Muscle layer of duodenum (tissue), 2 donors: ENCODE results near the gene KIAA1217.
"Not testable (repeated sequence)": the region's sequence is repeated elsewhere in the genome, so short reads cannot be mapped to it uniquely, and the experiment has no call there.

Experiments used
- H3K27ac ChIP-seq: one replicate; pipeline ENCODE4 v1.7.0; 2013; ENCODE audit warnings: mild to moderate bottlenecking, low read length
- H3K27me3 ChIP-seq: one replicate; pipeline ENCODE4 v1.7.0; 2013; ENCODE audit warnings: low read depth, mild to moderate bottlenecking, control low read depth, low read length
- H3K36me3 ChIP-seq, 2 donors: one replicate each; pipeline ENCODE4 v1.7.0; 2013; ENCODE audit warnings: low read length in 2 of 2, control low read depth in 1 of 2, mild to moderate bottlenecking in 1 of 2; ENCODE audit not compliant: insufficient read depth in 2 of 2, control insufficient read depth in 1 of 2
- H3K4me1 ChIP-seq, 2 donors: one replicate each; pipeline ENCODE4 v1.7.0; 2013; ENCODE audit warnings: low read length in 2 of 2, mild to moderate bottlenecking in 2 of 2, control low read depth in 1 of 2, moderate library complexity in 1 of 2; ENCODE audit not compliant: insufficient read depth in 2 of 2, control insufficient read depth in 1 of 2
- H3K4me3 ChIP-seq, 2 donors: one replicate each; pipeline ENCODE4 v1.7.0; 2013; ENCODE audit warnings: low read length in 2 of 2, low read depth in 1 of 2, mild to moderate bottlenecking in 1 of 2
- H3K9me3 ChIP-seq, 2 donors: one replicate each; pipeline ENCODE4 v1.7.0; 2013; ENCODE audit warnings: low read length in 2 of 2, control low read depth in 1 of 2, mild to moderate bottlenecking in 1 of 2; ENCODE audit not compliant: control insufficient read depth in 1 of 2
- donor health status: healthy.

Gene KIAA1217

DNA sequence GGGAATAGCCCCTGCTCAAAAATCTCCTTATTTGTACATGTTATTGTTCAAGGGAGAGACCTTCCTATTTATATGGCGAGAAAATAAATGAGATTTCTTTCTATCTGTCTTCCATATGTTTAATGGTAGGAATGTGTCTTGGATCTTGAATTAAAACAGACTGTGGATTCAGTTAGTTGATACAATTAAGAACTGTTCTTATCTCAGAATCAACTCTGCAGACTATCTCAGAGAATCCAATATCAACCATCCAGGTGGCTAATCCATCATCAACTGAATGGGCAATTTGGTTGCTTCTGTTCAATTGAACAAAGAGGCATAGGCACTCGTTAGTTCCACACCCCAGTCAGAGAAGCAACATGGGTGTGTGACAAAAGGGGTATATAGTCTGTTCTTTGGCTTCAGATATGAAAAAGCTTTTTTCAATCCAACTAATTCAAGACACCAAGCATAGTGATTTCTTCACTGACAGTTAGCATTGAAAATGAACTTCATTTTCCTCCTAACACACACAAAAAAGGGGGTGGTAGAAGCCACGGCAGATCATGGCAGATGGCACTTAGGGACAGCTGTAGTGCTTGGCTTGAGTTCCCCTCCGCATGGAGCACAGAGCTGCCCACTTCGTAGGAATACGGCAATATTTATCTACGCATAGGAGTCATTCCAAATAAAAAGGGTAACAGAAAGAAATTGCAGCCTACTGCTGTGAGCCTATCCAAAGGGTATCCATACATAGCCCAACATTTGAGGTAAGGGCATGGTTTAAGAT lies 135.9 kb downstream of the KIAA1217 start:
- Histone ChIP-seq H3K4me3 (no peak overlapping the region), H3K27ac (no peak overlapping the region), H3K27me3 (no peaks in the 10 kb centered on the region), H3K4me1 (peaks cover 4 to 22% of the 10 kb centered on the region in 2 donors), H3K36me3 (no peaks in the 10 kb centered on the region), H3K9me3 (no peaks in the 10 kb centered on the region)

DNA sequence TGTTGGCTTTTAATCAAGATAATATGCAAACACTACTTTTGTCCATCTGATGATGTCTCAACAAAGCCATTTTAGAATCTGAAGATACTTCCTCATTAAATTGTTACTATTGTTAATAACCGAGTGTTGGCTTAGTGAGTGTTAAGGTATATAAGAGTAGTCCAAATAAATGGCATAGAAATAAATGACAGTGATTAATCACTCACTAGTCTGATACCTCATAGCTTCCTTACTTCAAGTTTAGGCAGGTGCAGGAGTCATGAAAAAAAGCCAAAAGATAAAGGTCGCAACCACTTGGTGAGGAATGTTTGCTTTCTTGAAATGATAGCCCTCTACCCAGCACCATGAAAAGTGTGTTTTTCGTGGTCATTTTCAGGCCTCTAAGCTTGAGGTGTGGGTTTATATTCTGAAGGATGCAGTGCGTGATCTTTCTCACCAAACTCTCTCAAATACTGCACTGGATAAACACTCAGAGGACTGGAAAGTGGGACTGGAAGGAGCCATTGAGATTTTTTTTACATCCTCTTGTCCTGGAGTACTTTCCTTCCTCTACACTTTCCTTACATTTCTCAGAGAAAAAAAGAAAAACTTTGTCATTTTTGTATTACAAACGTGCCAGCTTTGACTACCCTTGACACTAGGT lies 138.1 kb downstream of the KIAA1217 start:
- no peaks in the 10 kb centered on the region for H3K9me3 ChIP-seq
- H3K27me3 ChIP-seq: no peaks in the 10 kb centered on the region
- no peaks in the 10 kb centered on the region for H3K36me3 ChIP-seq
- H3K4me1 ChIP-seq: peaks cover 4 to 17% of the 10 kb centered on the region in 2 donors
- no peak overlapping the region for H3K4me3 ChIP-seq
- H3K27ac ChIP-seq: no peak overlapping the region

DNA sequence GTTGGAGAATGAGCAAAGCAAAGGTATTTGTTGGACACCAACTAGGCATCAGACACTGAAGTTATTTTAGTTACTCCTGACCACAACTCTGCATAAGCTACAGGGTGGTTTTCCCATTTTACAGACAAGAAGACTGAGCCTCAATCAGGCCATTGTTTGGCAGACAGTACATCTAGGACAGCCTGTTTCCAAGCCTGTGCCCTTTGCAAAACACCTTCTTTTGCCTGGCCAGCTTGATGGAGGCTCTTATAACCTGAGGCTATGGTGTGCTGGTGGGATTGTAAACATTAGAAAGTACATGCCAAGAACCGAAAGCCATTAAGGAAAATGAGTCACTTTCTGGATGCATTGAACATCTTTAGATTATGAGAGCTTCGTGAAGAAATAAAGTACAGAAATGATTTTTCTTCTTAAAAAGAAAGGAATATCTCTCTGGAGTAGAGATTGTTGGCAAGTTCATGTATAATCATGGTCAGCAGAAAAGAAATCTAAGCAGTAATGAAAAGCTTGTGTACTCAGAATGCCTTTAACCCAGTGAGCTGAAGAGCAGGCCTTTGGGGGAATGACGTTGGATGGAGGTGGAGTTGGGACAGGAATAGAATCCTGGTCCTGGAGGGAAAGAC lies 140.6 kb downstream of the KIAA1217 start:
- Histone ChIP-seq H3K4me3 (no peak overlapping the region), H3K27ac (no peak overlapping the region), H3K27me3 (no peaks in the 10 kb centered on the region), H3K36me3 (no peaks in the 10 kb centered on the region), H3K9me3 (no peaks in the 10 kb centered on the region), H3K4me1 (peaks cover 4 to 9% of the 10 kb centered on the region in 2 donors)

DNA sequence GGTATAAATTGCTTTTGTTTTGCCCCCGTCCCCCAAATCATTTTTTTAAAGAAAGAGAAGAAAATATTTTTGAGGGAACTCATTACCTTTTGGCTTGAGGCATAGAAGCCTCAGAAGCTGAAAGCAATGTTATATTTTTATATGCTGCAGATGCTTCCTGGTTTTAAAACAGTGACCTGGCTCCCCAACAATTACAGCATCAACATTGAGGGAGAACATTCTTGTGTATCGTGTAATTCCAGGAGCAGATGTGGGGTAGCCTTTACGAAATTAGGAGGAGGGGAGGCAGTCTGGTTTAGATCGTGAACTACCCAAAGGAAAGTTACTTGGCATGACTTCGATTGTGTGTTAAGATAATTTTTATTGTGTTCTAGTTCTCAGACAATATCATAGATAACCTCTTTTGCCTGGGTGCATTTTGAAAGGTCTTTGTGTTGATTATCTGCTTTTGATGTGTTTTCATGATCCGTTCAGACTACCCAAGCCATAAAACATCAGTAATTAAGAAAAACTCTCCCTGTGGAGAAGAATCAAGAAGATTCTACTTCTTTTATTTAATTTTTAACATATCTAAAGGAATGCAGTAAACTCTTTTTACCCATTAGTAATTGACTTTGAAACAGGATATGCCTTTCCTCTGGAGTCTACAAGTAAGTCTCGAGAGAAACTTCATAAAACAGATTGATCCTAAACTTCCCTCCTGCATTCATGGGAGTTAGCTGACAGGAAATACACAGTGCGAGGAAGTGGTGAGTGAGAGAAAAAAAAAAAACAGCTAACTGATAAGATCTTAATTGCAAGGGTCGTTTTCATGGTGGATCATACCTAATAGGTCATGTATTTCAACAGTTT lies 141.4 kb downstream of the KIAA1217 start:
- H3K27ac ChIP-seq: no peak overlapping the region
- no peak overlapping the region for H3K4me3 ChIP-seq
- H3K9me3 ChIP-seq: no peaks in the 10 kb centered on the region
- H3K4me1 ChIP-seq: peaks cover 0 to under 1% of the 10 kb centered on the region in 2 donors
- H3K36me3 ChIP-seq: no peaks in the 10 kb centered on the region
- no peaks in the 10 kb centered on the region for H3K27me3 ChIP-seq

DNA sequence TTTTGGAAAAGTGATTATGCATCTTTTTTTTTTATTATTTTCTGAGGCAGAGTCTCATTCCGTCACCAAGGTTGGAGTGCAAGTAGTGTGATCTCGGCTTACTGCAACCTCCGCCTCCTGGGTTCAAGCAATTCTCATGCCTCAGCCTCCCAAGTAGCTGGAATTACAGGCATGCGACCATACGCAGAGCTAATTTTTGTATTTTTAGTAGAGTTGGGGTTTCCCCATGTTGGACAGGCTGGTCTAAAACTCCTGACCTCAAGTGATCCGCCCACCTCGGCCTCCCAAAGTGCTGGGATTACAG lies 141.9 kb downstream of the KIAA1217 start:
- not testable (repeated sequence) for H3K4me1 ChIP-seq, H3K36me3 ChIP-seq, H3K4me3 ChIP-seq, H3K27me3 ChIP-seq, H3K9me3 ChIP-seq, H3K27ac ChIP-seq

DNA sequence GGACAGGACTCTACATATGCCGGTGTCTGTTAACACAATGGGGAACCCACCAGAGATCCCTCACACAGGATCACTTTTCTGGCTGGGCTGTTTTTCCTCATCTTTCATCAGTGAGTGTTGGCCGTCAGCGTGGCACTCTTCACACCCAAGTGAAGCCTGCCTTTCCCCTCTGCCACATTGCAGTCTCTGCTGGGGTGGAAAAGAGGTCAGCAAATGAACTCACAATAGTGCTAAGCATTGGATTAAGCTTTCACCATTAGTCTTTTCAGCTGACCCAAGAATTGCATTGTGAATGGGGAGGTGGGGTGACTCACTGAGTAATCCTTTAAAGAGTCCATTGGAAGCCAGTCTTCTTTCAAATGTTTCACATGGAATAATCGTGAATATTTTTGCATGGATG lies 143.0 kb downstream of the KIAA1217 start:
- H3K27me3 ChIP-seq: no peaks in the 10 kb centered on the region
- H3K4me1 ChIP-seq: no peaks in the 10 kb centered on the region
- H3K36me3 ChIP-seq: no peaks in the 10 kb centered on the region
- H3K27ac ChIP-seq: no peak overlapping the region
- no peak overlapping the region for H3K4me3 ChIP-seq
- H3K9me3 ChIP-seq: no peaks in the 10 kb centered on the region

DNA sequence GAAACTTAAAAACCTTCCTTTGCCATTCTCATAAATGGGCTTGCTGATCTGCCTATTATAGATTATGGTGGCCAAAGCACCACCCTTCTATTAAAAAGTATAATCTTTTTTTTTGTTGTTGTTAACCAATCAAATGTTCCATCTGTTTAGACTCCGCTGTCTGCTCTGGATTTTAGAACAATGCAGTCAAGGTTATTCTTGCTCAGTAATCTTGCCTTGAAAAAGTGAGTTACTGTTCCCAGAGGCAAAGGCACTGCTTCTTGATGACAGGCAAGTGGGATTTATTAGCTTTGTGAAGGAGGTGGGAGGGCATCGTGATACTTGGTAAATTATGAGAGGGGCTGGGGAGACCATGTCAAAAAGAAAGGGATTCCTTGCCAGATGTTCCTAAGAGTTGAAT lies 143.5 kb downstream of the KIAA1217 start:
- H3K4me1 ChIP-seq: no peaks in the 10 kb centered on the region

DNA sequence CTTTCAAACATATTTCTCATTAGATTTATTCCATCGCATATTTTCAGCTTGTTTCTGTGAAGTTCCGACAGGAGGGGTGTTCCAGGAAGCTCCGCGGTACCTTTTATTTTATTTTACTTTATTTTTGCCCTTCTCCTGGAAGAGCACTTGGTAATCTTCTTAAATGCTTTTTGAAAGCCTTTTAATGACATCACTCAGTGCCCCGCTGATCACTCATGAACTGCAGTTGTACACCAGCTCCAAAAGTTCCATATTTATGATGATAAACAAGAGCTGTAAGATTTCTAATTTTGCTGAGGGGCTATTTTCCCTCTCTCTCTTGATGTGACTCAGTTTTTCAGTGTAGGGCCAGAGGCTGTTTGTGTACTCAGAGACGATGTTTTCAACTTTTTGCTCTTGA lies 144.4 kb downstream of the KIAA1217 start:
- no peaks in the 10 kb centered on the region for H3K36me3 ChIP-seq
- H3K27me3 ChIP-seq: no peaks in the 10 kb centered on the region
- H3K4me3 ChIP-seq: no peak overlapping the region
- H3K4me1 ChIP-seq: no peaks in the 10 kb centered on the region
- H3K9me3 ChIP-seq: no peaks in the 10 kb centered on the region
- no peak overlapping the region for H3K27ac ChIP-seq

More for the DNA sequence above, 143.5 kb downstream of the KIAA1217 start:
- Histone ChIP-seq H3K27ac (no peak overlapping the region), H3K9me3 (no peaks in the 10 kb centered on the region), H3K36me3 (no peaks in the 10 kb centered on the region), H3K4me3 (no peak overlapping the region), H3K27me3 (no peaks in the 10 kb centered on the region)

DNA sequence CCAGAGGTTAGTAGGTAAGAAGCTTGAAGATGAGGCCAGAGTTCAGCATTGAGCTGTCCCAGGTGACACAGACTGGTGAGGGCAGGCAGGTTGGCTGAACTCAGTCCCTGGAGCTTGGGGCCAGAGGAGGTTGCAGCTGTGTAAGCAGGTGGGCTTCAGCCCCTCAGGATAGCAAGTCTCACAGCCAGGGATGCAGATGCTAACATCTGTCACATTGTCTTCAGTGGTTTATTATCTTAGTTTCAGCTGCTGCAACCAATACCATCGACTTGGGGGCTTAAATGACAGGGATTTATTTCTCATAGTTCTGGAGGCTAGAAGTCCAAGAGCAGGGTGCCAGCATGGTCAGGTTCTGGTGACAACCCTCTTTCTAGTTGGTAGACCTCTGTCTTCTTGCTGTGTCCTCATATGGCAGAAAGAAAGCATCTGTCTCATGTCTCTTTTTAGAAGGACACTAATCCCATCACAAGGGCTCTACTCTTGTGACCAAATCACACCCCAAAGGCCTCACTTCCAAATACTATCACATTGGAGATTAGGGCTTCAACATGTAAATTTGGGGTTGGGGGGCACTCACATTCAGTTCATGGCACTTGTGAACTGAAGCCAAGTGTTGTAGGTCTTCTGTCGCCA lies 146.2 kb downstream of the KIAA1217 start:
- no peaks in the 10 kb centered on the region for H3K27me3 ChIP-seq
- H3K36me3 ChIP-seq: no peaks in the 10 kb centered on the region
- no peaks in the 10 kb centered on the region for H3K9me3 ChIP-seq
- no peak overlapping the region for H3K27ac ChIP-seq
- no peaks in the 10 kb centered on the region for H3K4me1 ChIP-seq
- no peak overlapping the region for H3K4me3 ChIP-seq

DNA sequence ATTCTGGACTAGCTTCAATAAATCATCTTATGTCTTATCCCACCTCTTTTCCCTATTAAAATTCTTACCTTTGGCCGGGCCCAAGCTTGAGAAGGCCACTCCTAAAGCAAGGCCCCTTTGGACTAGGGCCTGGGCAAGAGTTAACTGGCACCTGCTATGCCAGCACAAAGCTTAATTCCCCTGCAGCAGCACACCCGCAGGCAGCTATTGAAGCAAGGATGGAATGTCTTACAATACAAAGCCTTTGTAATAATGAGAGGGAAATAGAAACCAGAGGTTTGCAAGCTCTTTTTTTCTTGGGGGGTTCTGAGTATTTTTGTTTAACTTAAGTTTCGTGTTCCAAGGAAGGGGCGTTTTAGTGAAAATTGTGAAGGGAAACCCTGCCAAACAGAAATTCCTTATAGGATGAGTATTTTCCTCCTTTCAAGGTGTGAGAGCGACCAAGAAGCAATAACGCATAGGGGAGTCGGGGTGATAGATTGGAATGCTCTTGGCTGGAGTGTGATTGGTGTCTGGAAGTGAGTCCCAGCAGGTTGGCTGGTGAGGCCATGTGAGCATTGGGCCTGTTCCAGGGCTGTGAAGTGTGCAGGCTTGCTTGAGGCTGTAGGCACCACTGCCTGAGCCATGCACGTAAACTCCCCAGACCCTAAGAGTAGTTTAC lies 148.5 kb downstream of the KIAA1217 start:
- no peaks in the 10 kb centered on the region for H3K27me3 ChIP-seq
- no peaks in the 10 kb centered on the region for H3K4me1 ChIP-seq
- no peak overlapping the region for H3K27ac ChIP-seq
- H3K36me3 ChIP-seq: no peaks in the 10 kb centered on the region
- no peaks in the 10 kb centered on the region for H3K9me3 ChIP-seq
- H3K4me3 ChIP-seq: no peak overlapping the region
